GM04504 (cell line): ENCODE results near the gene TGFBI.
A peak's percentile ranks its signal among the peaks of the same experiment; 100 is the strongest.
"Not testable (repeated sequence)": the region's sequence is repeated elsewhere in the genome, so short reads cannot be mapped to it uniquely, and the experiment has no call there.

ENCODE experiments used
- DNase-seq: peaks from one replicate; pipeline ENCODE4 v3.0.0-alpha.2; 2012; ENCODE audit warnings: low read depth

Gene TGFBI

GRCh38 chr5:136027311-136027710 lies 1.5 kb upstream of the TGFBI start:
- DNase-seq, result no peak

DNA sequence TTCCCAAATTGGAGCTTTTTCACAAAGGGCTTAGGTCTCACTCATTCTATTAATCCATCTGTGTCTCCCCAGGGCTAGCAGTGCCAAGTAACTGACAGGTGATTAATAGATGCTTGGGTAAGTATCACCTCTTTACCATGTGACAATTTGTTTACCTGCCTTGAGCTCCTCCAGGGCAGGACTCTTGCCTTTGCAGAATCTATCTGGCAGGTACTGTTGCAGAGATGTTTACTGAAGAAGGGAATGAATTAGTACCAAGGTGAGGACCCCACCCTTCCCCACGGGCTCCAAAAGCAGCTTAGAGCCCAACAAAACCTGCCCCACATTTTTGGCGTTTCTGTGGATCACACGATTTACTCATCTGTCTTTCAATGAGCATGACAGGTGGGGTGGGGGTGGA lies 698 bp upstream of the TGFBI start:
- no peak for DNase-seq

DNA sequence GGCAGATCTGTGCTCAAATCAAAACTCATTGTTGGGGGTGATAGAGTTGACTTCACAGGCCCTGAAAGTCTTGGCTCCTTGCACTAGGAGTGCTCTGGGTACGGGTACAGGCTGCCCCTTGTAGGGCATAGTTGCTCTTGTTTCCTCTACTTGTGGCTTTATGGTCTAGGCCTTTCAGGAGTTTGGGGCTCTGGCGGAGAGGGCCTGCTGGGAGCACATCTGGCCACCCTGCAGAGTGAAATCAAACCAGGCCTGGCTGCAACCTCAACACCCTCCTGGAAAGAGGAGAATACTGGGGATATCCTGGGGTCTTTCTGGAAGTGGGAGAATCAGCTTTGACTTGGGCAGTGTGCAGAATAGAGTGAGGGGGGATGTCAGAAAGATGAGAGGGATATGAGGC lies 1.5 kb downstream of the TGFBI start:
- DNase-seq, result no peak

DNA sequence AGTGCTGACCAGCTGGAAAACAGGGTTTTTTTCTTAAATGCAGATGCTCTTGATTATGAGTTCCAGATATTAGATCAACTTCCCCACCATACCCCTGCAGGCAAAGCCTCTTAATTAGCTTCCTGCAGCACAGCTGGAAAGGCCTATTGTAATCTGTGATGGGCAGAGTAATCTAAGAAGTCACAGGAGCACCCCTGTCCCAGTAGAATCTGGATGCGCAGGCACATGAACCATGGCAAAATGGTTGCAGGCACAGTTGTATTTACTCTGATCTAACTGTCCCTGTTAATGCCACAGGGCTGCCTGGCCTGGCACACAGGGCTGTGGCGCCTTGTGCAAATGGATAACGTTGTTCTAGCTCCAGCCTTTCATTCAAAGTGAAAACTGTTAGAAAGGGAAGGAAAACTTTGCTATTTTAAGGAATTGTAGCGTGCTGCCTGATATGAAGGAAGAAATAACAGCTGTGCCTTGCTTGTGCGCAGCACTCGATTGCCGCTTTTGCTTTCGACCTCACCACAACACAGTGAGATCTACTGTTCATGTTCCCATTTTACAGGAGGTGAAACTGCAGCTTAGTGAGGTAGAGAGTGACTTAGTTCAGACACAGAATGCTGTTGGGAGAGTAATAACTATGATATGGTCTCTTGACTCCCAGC lies 2.3 kb downstream of the TGFBI start:
- DNase-seq, result no peak

GRCh38 chr5:136031711-136032110 lies 2.9 kb downstream of the TGFBI start:
- no peak for DNase-seq

DNA sequence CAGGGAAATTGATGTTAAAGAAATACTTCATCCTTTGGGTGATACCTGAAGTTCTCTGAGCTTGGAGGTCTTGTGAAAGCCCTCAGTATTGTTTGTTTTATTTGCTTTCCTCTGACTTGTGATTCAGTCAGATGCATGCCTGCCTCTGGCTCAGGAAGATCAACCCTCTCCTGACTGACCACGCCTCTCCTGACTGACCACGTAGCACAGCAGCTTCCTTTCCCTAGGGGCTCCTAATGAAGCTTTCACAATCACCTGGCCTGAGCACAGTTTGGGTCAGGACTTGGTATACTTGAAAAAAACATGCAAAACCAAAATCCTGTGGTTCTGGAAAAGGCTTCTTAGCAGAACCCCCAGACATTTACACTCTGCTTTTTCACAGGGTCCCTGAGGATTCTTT lies 3.8 kb downstream of the TGFBI start:
- peak; percentile 68 for DNase-seq

- DNase-seq, result no peak
These were observed 4.4 kb downstream of the TGFBI start for GRCh38 chr5:136033234-136033633.

GRCh38 chr5:136033848-136034247 lies 5.1 kb downstream of the TGFBI start:
- no peak for DNase-seq

DNA sequence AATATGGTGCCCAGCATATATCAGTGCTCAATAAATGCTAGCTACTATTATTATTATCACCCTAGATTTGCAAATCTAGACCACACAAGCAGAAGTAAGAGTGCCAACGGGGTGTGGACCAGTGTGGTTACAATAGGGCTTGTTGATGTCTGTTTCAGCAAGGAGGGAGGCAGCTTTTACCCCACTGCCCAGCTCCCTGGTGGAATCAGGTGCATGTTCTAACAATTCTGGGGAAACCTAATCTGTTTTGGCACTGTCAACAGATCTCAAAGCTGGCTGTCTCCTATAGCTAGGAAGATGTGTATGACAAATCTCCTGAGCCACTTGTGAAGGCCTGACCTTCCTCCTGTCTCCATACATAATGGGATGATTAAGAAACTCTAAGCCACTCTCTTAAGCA lies 5.7 kb downstream of the TGFBI start:
- no peak for DNase-seq

DNA sequence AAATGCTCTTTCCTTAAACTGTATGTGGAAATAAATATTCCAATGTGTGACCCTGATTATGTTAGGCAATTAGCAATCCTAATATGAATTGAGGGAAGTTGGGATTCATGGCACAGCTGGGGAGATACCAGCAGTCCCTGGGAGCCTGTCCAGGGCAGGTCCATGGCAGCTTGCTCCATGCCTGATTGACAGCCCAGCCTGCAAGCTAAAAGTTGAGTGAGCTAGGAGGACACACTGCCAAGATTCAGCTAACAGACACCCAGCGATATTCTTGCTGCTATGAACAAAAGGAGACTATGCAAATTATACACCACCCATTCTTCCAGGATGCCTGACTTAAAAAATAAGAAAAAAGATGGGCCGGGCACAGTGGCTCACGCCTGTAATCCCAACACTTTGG lies 6.2 kb downstream of the TGFBI start:
- no peak for DNase-seq

- DNase-seq, result no peak
These were observed 7.0 kb downstream of the TGFBI start for GRCh38 chr5:136035837-136036236.

DNA sequence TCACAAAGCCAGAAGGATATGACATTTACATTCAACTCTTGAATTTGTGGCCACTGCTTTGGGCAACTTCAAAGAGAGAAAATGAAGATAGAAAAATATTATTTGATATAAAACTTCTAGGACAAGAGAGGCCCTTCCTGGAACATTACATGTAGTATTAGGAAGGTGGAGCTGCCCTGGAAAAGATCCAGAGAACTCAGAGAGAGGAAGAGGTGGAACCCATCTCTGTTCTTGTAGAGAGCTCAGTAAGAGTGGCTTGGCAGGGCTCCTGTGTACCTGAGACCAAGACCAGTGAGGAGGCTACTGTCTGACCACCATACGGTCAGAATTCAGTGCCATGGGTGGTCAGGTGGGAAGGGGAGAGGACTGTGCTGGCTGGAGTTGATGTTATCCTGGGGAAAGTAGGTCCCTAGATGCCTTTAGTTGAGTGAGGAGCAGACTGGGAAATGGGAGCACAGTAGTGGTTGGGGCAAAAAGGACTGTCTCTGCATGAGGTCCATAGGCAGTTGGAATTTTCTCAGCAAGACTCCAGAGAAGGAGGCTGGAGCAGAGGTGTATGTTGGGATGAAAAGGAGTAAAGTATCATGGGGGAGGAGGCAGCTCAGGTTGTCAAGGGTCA lies 7.6 kb downstream of the TGFBI start:
- DNase-seq, result no peak

- DNase-seq, result peak; percentile 78
These were observed 8.4 kb downstream of the TGFBI start for GRCh38 chr5:136037001-136037705.

DNA sequence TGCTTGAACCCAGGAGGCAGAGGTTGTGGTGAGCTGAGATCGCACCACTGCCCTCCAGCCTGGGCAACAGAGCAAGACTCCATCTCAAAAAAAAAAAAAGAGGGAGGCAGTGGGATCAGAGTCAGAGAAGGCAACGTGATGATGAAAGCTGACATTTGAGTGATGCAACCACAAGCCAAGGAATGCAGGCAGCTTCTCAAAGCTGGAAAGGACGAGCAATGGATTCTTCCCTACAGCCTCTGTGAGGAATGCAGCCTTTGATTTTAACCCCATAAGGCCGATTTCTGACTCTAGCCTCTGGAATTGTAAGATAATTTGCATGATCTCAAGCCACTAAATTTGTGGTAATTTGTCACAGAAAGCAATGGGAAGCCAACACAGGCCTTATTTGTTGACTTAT lies 9.8 kb downstream of the TGFBI start:
- DNase-seq, result no peak

GRCh38 chr5:136039202-136039601 lies 10.4 kb downstream of the TGFBI start:
- no peak for DNase-seq

DNA sequence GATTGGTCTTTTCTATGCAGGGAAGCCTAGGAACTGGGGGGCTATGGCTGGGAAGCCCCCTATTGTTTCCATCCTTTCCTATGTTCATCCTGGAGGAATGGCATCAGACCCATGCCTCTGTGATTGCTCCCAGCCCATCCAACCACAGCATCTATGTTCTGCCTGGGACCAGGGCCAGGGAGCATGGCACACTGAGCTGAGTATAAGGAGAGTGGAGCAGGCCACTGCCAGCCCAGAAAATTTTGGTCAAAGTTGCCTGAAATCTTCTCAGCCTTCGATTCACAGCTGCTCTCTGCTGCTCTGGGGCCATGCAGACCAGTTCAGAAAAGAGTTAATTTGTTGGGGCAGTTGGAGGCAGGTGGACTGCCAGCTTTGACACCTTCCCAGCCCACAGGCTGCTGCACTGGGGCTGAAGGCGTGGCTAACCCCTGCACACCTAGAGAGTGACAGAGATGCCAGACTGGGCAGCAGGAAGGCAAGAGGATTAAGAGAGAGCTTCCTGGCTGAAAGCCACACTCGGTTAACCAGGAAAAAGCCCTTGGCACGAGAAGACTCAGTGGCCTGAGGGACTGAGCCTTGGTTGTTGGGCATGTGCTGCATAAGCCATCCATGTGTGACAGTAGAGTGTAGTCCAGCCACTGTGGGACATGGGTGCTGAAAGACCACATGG lies 12.1 kb downstream of the TGFBI start:
- no peak for DNase-seq

- DNase-seq, result no peak
These were observed 13.4 kb downstream of the TGFBI start for GRCh38 chr5:136042156-136042555.

DNA sequence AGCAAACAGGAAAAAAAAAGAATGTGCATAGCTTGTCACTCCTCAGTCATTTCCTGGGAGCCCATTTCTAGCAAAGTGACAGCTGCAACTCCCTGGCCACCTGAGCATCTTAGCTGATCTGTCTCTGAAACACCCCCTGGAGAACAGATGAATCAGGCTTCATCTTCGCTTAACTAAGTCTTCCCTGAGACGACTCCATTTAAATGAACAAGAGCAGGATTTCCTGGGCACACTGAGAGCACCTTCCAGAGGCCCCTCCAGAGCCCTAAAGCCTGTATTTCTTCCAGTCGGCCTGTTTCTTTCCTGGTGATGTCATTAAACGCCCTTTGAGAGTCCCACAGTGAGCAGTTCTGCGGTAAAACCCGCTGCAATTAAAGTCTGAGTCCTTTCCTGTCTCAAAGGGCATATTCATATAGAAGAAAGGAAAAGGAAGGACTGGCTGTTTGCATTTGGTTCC lies 13.9 kb downstream of the TGFBI start:
- no peak for DNase-seq

- DNase-seq, result no peak
These were observed 14.8 kb downstream of the TGFBI start for GRCh38 chr5:136043551-136043950.

DNA sequence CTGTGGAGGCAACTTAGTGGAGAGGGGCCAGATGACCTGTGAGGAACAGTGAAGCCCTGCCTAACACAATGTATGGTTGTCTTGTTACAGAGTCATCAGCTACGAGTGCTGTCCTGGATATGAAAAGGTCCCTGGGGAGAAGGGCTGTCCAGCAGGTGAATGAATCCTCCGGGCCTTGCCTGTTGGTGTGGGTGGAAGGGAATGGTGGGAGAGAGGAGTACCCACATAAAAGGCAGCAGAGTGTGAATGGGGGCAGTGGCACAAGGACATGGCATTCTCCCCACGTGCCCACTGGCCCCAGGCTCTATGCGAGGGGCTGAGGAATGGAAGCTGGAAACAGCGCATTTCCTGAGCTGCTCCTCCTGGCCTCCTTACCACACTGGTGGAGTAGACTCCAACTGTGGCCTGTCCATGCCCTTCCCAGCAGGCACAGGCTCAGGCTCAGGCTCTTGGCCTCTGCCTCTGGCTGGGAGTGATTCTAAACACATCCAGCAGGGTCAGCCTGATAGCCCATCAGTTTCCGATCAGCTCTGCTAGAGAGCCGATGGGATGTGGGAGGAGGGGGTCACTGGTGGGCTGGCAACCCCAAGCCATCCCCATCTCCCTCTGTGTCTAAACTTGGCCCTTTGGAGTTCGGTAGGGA lies 15.3 kb downstream of the TGFBI start:
- no peak for DNase-seq

DNA sequence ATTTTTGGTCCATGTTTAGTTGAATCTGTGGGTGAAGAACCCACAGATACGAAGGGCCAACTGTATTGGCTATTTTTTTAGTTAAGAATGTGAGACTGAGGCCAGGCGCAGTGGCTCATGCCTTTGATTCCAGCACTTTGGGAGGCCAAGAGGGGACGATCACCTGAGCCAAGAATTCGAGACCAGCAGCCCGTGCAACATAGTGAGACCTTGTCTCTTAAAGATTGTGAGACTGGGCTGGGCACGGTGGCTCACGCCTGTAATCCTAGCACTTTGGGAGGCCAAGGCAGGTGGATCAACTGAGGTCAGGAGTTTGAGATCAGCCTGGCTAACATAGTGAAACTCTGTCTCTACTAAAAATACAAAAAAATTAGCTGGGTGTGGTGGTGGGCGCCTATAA lies 16.2 kb downstream of the TGFBI start:
- DNase-seq, result not testable (repeated sequence)

DNA sequence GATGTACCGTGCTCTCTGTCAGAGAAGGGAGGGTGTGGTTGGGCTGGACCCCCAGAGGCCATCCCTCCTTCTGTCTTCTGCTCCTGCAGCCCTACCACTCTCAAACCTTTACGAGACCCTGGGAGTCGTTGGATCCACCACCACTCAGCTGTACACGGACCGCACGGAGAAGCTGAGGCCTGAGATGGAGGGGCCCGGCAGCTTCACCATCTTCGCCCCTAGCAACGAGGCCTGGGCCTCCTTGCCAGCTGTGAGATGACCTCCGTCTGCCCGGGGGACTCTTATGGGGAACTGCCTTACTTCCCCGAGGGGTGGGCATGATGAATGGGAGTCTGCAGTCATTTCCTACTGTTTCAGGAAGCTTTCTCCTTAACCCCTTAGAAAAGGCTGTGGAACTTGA lies 17.5 kb downstream of the TGFBI start:
- no peak for DNase-seq
